SK-MEL-5 (cell line): ENCODE results near the gene OCA2. TPM values are rescaled to one million over a fixed set of nuclear protein-coding genes. Genes with fewer than 3 reads are reported as not detected.

Experiments used
- DNase-seq: peaks from one replicate; pipeline ENCODE4 v3.0.0-alpha.2; 2016; ENCODE audit warnings: low read depth, low spot score
- in situ Hi-C: cut with HindIII; loops from 2 replicates; pipeline ENCODE4 v1.10.0; 2016; ENCODE audit warnings: low sequenced_read_pairs, high pct_unique_total_duplicates, low pct_unique_long_range_greater_than_20kb
- total RNA-seq: library from RNA; depleted of rRNA; stranded (reverse); fragments of >200 nt; shearing (Covaris generic); gene quantifications from 2 replicates; pipeline ENCODE4 v1.2.3, GENCODE V29; 2014

The OCA2 gene
- total RNA-seq, 1 experiment from 2014 or later: 200 TPM

GRCh38 chr15:27807335-27807734 is 291.8 kb downstream of the OCA2 start:
- DNase-seq: no peak
- in situ Hi-C loops: no loop called here

- in situ Hi-C loops: no loop called here
- DNase-seq: no peak
These were observed 292.7 kb downstream of the OCA2 start for GRCh38 chr15:27806396-27806795.

- no peak for DNase-seq
- in situ Hi-C loops: no loop called here
These were observed 293.6 kb downstream of the OCA2 start for GRCh38 chr15:27805261-27806220.

DNA sequence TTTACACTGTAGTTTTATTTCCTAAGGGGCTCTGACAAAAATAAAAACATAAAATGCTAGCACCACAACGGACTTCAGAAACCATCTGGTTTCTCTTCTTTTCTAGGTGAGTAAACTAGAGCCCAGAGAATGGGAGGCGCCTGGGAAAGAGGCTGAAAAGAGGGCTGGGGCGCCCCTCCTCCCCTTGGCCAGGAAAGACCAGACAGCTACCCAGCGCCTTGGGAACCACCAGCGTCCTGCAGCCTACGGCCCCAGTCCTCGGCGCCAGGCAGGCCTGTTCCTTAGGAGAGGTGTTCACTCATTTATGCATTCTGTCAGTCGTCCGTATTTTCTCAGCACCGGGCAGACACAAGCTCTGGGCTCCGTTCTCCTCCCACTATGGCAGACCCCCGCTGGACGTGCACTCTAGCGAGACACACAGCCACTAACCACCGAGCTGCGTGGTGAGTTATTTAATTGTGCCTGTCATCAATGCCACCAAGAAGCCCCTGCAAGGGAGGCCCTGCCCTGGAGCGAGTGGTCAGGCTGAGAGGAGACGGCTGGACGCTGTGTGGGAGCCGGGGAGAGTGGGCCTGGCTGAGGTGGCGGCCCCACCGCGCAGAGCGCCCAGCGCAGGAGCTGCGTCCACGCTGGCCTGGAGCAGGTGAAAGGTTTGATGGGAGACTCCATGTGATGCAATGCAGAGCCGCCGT is 294.4 kb downstream of the OCA2 start:
- in situ Hi-C loops: no loop called here
- DNase-seq: no peak

- no peak for DNase-seq
- in situ Hi-C loops: no loop called here
These were observed 300.3 kb downstream of the OCA2 start for GRCh38 chr15:27798807-27799206.

DNA sequence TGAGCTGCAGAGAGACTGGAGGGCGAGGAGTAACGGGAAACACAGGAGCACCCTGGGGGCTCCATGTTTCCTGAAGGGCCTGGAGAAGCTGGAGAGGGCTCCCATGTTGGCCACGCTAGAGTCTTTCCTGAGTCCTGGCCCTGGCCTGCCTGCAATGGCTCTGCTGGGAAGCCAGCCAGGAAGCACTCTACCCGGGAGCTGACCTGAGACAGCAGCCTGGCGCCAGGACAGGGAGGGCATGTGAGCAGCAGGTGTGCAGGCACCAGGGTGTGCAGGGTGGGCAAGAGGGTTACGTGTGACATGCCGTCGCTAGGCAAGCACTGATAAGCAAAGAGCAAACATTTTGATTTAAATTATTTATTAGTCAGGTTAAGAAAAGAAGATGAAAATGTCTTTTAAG is 301.4 kb downstream of the OCA2 start:
- DNase-seq: no peak
- in situ Hi-C loops: no loop called here

DNA sequence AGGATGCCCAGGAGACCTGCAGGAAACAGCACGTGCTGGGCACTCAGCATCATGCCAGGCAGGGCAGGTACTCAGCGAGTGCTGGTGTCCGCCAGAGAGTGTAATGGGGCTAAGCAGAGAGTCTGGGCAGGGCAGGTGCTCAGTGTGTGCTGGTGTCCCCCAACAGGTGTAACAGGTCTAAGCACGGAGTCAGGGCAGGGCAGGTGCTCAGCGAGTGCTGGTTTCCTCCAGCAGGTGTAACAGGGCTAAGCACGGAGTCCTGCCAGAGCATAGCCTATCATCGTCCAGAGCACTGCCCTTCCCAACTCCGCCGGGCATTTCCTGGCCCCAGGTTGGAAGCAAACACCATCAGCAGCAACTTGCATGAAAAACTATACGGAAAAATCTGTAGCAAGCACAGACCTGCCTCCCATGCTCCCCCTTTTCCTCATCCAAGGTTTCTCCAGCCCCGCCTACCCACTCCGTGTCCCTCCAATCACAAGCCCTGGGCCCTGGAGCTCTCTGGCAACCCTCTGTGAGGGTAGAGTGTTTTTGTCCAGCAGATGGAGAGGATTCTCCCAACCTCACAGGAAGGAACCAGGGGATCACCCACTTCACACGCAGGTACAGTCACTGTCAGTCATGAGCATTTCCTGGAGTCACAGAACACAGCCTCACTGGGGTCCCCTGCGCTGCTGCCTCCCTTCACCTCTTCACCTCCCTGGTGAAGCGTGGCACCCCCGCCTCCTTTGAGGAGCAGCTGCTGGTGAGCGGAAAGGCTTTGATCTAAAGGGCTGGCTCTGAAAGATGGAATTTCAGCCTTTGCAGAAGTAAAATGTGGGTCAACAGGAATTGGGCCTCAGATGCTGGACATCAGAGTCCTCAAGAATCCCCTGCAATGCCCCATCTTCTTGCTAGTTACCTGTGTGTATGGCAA is 302.5 kb downstream of the OCA2 start:
- no peak for DNase-seq
- in situ Hi-C loops: no loop called here

DNA sequence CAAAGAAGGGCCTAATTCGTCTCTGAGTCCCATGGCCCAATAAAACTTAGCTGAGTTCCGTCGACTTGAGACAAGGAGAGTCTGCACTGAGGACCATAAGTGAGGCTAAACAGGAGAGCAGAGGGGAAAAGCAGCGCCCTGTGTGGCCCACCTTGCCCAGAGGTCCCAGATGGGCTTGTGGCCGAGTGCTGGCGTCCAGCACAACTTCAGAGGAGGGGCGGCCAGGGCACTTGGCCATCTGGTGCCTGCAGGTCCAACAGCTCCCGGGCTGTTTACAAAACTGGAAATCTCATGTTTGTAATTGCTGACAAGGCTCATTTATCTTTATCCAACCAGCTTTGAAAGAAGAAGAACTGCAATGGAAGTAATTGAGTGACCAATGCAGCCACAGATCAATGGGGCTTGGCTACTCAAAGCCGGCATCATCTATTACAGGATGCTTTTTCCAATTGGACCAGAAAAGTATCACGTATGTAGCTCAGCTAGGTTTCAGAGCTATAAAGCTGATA is 306.3 kb downstream of the OCA2 start:
- no peak for DNase-seq
- in situ Hi-C loops: no loop called here

GRCh38 chr15:27790270-27790669 is 308.8 kb downstream of the OCA2 start:
- DNase-seq: no peak
- in situ Hi-C loops: no loop called here

DNA sequence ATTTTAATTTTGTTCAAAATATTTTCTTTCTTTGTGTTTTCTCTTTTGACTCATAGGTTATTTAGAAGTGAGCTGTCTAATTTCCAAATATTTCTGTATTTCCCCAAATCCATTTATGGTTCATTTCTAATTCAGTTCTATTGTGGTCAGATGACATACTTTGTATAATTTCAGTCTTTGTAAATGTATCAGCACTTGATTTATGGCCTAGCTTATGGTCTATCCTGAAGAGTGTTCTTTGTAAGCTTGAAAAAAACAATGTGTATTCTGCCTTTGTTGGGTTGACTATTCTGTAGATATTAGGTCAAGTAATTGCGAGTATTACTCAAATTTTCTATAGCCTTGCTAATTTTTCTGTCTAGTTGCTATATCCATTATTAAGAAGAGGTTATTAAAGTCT is 311.2 kb downstream of the OCA2 start:
- in situ Hi-C loops: no loop called here
- DNase-seq: no peak

- in situ Hi-C loops: no loop called here
- no peak for DNase-seq
These were observed 315.0 kb downstream of the OCA2 start for GRCh38 chr15:27784107-27784506.

GRCh38 chr15:27783678-27784077 is 315.4 kb downstream of the OCA2 start:
- in situ Hi-C loops: no loop called here
- no peak for DNase-seq

GRCh38 chr15:27782125-27782524 is 317.0 kb downstream of the OCA2 start:
- DNase-seq: no peak
- in situ Hi-C loops: no loop called here

DNA sequence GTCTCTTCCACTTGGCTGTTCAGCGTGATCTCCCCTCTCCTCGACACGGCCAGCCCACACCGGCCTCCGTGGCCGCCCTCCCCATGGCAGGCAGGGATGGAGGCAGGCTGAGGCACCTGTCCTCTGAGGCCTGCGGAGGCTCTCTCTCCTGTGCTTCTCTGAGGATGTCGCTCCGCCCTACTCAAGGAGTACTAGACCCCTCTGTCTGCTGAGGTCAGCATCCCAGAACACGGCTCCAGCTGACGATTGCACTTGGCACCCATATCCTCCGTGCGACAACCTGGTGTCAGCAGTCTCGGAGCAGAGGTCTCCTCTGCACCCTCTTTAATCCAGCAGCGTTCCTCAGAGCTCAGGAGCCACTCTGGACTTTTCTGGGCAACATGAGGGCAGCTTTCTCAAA is 322.6 kb downstream of the OCA2 start:
- DNase-seq: no peak
- in situ Hi-C loops: no loop called here

- in situ Hi-C loops: no loop called here
- DNase-seq: no peak
These were observed 324.5 kb downstream of the OCA2 start for GRCh38 chr15:27774638-27775037.

DNA sequence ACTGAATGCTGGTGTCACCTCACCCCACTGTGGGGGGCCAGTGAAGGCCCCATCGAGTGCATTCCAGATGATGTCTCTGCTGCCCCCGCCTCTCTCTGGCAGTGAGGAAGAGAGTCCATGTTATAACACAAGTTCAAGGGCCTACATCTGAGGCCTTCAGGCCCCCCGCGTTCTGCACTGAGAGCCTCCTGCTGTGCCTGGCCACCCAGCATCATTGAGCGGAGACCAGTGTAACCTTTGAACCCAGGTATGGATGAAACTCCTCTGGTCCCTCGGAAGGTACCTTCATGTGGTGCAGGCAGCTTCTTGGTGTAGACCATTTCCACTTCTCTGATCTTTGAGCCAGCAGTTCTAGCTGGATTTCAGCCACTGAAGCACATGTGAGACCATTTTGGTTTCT is 324.9 kb downstream of the OCA2 start:
- no peak for DNase-seq
- in situ Hi-C loops: no loop called here

DNA sequence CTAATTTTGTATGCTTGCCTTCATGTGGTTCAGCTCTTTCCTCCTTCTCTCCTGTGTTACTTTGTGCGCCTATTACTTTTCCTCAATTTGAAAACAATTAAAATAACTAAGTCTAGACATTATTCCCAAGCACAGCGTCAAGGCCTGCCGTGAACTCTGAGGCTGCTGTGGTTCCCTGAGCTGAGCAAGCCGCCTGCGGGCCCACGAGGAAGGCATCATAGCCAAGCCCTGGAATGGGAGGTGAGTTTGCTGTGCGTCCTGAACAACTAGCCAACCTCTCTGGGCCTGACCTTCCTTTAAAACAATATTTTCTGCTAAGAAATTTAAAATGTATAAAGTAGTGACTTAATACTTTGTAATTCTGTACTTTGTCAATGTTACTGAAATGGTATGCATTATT is 327.2 kb downstream of the OCA2 start:
- DNase-seq: no peak
- in situ Hi-C loops: no loop called here
